Ascending aorta (tissue), 2 donors: ENCODE results near the gene THRB. TPM values are rescaled to one million over a fixed set of nuclear protein-coding genes. Genes with fewer than 3 reads are reported as not detected.

ENCODE experiments used
- DNase-seq, 2 donors: peaks; one replicate each; pipeline ENCODE4 v3.0.0-alpha.2; 2019; ENCODE audit warnings: low spot score in 2 of 2
- H3K27ac ChIP-seq, 2 donors: fragments of 200-600 bp; sonication (generic); one replicate each; pipeline ENCODE4 v1.5.1; 2016 to 2017; ENCODE audit warnings: mild to moderate bottlenecking in 1 of 2
- H3K27me3 ChIP-seq: fragments of 200-600 bp; sonication (generic); one replicate; pipeline ENCODE4 v1.5.1; 2017
- H3K36me3 ChIP-seq, 2 donors: fragments of 200-600 bp; sonication (generic); one replicate each; pipeline ENCODE4 v1.5.1; 2016
- H3K4me1 ChIP-seq, 2 donors: fragments of 200-600 bp; sonication (generic); one replicate each; pipeline ENCODE4 v1.5.1; 2016 to 2017; ENCODE audit warnings: mild to moderate bottlenecking in 1 of 2
- H3K4me3 ChIP-seq, 2 donors: fragments of 200-600 bp; sonication (generic); one replicate each; pipeline ENCODE4 v1.5.1; 2016 to 2017; ENCODE audit warnings: mild to moderate bottlenecking in 1 of 2
- H3K9me3 ChIP-seq, 2 donors: fragments of 200-600 bp; sonication (generic); one replicate each; pipeline ENCODE4 v1.5.1; 2016
- CTCF ChIP-seq, 3 experiments: fragments of 200-600 bp in 2 of 3; fragments of 450-650 bp in 1 of 3; sonication (generic) in 2 of 3; IDR thresholded peaks; one replicate each; pipeline ENCODE4 v1.5.1; 2016 to 2019; ENCODE audit warnings: antibody characterized with exemption in 3 of 3, mild to moderate bottlenecking in 1 of 3, moderate library complexity in 1 of 3
- intact Hi-C: fragments of 100-400 bp; cut with DNase I; formaldehyde crosslinking; loops from one replicate; pipeline ENCODE4 v1.15.1; 2023
- total RNA-seq: library from RNA; depleted of rRNA; stranded (reverse); fragments of >200 nt; gene quantifications from one replicate; pipeline ENCODE4 v1.1.0, GENCODE V29; 2016

THRB gene
- total RNA-seq, 1 donor from 2014 or later = 24.7 TPM

DNA sequence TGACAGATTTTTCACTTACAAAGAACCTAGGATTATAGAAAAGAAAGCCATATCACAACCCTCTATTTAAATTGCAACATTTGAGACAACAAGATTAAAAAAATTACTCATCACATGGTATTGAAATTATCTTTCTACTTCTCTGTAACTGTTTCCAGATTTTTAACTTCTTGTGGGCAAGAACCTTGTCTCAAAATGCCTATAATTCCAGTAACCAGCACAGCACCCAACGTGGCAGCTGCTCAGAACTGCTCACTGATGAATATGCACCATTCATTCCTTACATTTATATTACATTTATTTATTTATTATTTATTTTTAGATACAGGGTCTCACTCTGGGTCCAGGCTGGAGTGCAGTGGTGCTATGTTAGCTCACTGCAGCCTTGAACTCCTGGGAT lies 216.1 kb downstream of the THRB start:
- H3K27ac ChIP-seq = no peak overlapping the region
- no peaks in the 10 kb centered on the region for H3K27me3 ChIP-seq
- H3K36me3 ChIP-seq = no peaks in the 10 kb centered on the region
- H3K9me3 ChIP-seq = no peaks in the 10 kb centered on the region
- no peak for TF ChIP-seq CTCF (IDR thresholded peaks at IDR 0.05)
- no peak overlapping the region for H3K4me3 ChIP-seq
- H3K4me1 ChIP-seq = peaks cover 0 to 8% of the 10 kb centered on the region in 2 donors
- intact Hi-C loops = no loop called here
- no peak for DNase-seq

DNA sequence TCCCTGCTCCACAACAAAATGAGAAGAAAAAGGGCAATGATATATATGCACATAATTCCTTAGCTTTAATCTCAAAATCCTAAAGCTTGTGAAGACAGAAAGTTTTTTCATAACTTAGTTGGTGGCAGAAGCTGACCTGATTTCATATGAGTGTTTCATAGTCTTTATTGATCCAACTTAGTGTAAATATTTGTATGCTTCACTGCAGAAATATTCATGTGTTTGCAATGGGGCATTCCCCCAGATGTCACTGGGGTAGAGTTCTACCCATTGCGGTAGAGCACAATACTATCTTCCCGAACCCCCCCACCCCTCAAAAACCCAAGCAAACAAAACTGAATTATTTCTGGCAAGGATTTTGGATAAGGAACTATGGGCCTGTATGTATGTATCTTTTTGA lies 221.2 kb downstream of the THRB start:
- no peaks in the 10 kb centered on the region for H3K36me3 ChIP-seq
- H3K4me1 ChIP-seq = peaks cover 0 to 27% of the 10 kb centered on the region in 2 donors
- no peaks in the 10 kb centered on the region for H3K9me3 ChIP-seq
- intact Hi-C loops = no loop called here
- no peak overlapping the region for H3K4me3 ChIP-seq
- DNase-seq = no peak
- no peak overlapping the region for H3K27ac ChIP-seq
- no peaks in the 10 kb centered on the region for H3K27me3 ChIP-seq
- TF ChIP-seq CTCF (IDR thresholded peaks at IDR 0.05) = no peak

- Histone ChIP-seq H3K36me3 (no peaks in the 10 kb centered on the region), H3K4me1 (peaks cover 0 to 27% of the 10 kb centered on the region in 2 donors), H3K9me3 (no peaks in the 10 kb centered on the region), H3K4me3 (no peak overlapping the region), H3K27me3 (no peaks in the 10 kb centered on the region), H3K27ac (peak overlapping the region; percentile 42)
- TF ChIP-seq CTCF (IDR thresholded peaks at IDR 0.05) = no peak
- DNase-seq = no peak
- intact Hi-C loops = no loop called here
Observed at GRCh38 chr3:24272875-24273274, 221.8 kb downstream of the THRB start.

- intact Hi-C loops = no loop called here
- Histone ChIP-seq H3K9me3 (no peaks in the 10 kb centered on the region), H3K4me3 (no peak overlapping the region), H3K4me1 (peaks cover 0 to 27% of the 10 kb centered on the region in 2 donors), H3K27me3 (no peaks in the 10 kb centered on the region), H3K27ac (peak overlapping the region; percentile 42), H3K36me3 (no peaks in the 10 kb centered on the region)
- no peak for DNase-seq
- no peak for TF ChIP-seq CTCF (IDR thresholded peaks at IDR 0.05)
Observed at GRCh38 chr3:24272408-24272807, 222.2 kb downstream of the THRB start.

- DNase-seq = no peak
- TF ChIP-seq CTCF (IDR thresholded peaks at IDR 0.05) = no peak
- Histone ChIP-seq H3K4me3 (no peak overlapping the region), H3K4me1 (peaks cover 0 to 27% of the 10 kb centered on the region in 2 donors), H3K27me3 (no peaks in the 10 kb centered on the region), H3K27ac (peak overlapping the region; percentile 42), H3K36me3 (no peaks in the 10 kb centered on the region), H3K9me3 (no peaks in the 10 kb centered on the region)
- intact Hi-C loops = no loop called here
Observed at GRCh38 chr3:24271228-24271627, 223.4 kb downstream of the THRB start.

- Histone ChIP-seq H3K27me3 (no peaks in the 10 kb centered on the region), H3K4me3 (no peak overlapping the region), H3K27ac (peak overlapping the region; percentile 42 to 57), H3K36me3 (no peaks in the 10 kb centered on the region), H3K4me1 (peaks cover 0 to 27% of the 10 kb centered on the region in 2 donors), H3K9me3 (no peaks in the 10 kb centered on the region)
- intact Hi-C loops = no loop called here
- DNase-seq = no peak
- no peak for TF ChIP-seq CTCF (IDR thresholded peaks at IDR 0.05)
Observed at GRCh38 chr3:24270744-24271143, 223.9 kb downstream of the THRB start.
